HG03095 (cell line): ENCODE results near the gene GMPPA.
A peak's percentile ranks its signal among the peaks of the same experiment; 100 is the strongest.

Experiments used
- ATAC-seq: cut with Tn5 transposase; IDR thresholded peaks from one replicate; pipeline ENCODE4 v1.9.1; 2021; ENCODE audit warnings: moderate library complexity; ENCODE audit not compliant: unreplicated experiment

The GMPPA gene

GRCh38 chr2:219484343-219485200 is 14.1 kb upstream of the GMPPA start:
- no peak for ATAC-seq

- ATAC-seq: no peak
Measured at GRCh38 chr2:219485201-219485580, 13.5 kb upstream of the GMPPA start.

- no peak for ATAC-seq
Measured at GRCh38 chr2:219486380-219486959, 12.2 kb upstream of the GMPPA start.

GRCh38 chr2:219488149-219488843 is 10.4 kb upstream of the GMPPA start:
- ATAC-seq: no peak

GRCh38 chr2:219488844-219489194 is 9.9 kb upstream of the GMPPA start:
- ATAC-seq: no peak

- ATAC-seq: no peak
Measured at GRCh38 chr2:219489315-219489714, 9.4 kb upstream of the GMPPA start.

- ATAC-seq: no peak
Measured at GRCh38 chr2:219490186-219490585, 8.5 kb upstream of the GMPPA start.

GRCh38 chr2:219490600-219491130 is 8.0 kb upstream of the GMPPA start:
- no peak for ATAC-seq

GRCh38 chr2:219491278-219491963 is 7.3 kb upstream of the GMPPA start:
- no peak for ATAC-seq

GRCh38 chr2:219492575-219492974 is 6.1 kb upstream of the GMPPA start:
- no peak for ATAC-seq

GRCh38 chr2:219493086-219493485 is 5.6 kb upstream of the GMPPA start:
- ATAC-seq: no peak

GRCh38 chr2:219494952-219495530 is 3.6 kb upstream of the GMPPA start:
- no peak for ATAC-seq

- no peak for ATAC-seq
Measured at GRCh38 chr2:219495531-219496122, 3.1 kb upstream of the GMPPA start.

GRCh38 chr2:219496247-219496824 is 2.4 kb upstream of the GMPPA start:
- no peak for ATAC-seq

- no peak for ATAC-seq
Measured at GRCh38 chr2:219496825-219497494, 1.7 kb upstream of the GMPPA start.

GRCh38 chr2:219497495-219498279 is 1.0 kb upstream of the GMPPA start:
- ATAC-seq: peak; percentile 38

- ATAC-seq: peak; percentile 0
Measured at GRCh38 chr2:219499058-219499307, 292 bp downstream of the GMPPA start.

GRCh38 chr2:219499555-219499954 is 864 bp downstream of the GMPPA start:
- ATAC-seq: no peak

- ATAC-seq: no peak
Measured at GRCh38 chr2:219500135-219500534, 1.4 kb downstream of the GMPPA start.
